ENCODE data around the gene CEACAM19.
"Not testable (repeated sequence)": the region's sequence is repeated elsewhere in the genome, so short reads cannot be mapped to it uniquely, and the experiment has no call there.

Gene CEACAM19

DNA sequence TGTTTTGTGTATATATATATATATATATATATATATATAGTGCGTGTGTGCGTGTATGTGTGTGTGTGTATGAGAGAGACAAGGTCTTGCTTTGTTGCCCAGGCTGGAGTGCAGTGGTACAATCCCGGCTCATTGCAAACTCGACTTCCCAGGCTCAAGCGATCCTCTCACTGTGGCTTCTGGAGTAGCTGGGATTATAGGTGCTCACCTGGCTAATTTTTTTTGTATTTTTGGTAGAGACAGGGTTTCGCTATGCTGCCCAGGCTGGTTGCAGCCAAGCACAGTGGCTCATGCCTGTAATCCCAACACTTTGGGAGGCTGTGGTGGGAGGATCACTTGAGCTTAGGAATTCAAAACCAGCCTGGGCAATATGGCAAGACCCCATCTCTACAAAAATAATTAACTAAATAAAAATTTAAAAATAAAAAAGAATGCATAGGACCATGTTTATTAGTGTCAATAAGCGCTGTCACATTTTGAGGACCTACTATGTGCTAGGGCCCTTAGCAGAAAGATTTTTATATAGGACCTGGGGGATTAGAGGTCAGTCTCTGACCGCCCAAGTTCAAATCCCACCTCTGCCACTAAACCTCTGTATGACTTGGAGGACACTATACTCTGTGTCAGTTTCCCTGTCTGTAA is 25.8 kb upstream of the CEACAM19 start:
- DNase-seq (ENCODE audit: low spot score), result no peak

- DNase-seq (ENCODE audit: low spot score), result no peak
Measured at GRCh38 chr19:44646049-44646416, 25.2 kb upstream of the CEACAM19 start.

DNA sequence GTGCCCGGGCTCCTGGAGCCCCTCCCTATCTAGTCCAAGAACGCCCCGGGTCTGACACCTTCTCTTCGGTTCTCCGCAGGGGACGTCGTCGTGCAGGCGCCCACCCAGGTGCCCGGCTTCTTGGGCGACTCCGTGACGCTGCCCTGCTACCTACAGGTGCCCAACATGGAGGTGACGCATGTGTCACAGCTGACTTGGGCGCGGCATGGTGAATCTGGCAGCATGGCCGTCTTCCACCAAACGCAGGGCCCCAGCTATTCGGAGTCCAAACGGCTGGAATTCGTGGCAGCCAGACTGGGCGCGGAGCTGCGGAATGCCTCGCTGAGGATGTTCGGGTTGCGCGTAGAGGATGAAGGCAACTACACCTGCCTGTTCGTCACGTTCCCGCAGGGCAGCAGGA is 24.1 kb upstream of the CEACAM19 start:
- DNase-seq (ENCODE audit: low spot score), result no peak

- no peak for DNase-seq (ENCODE audit: low spot score)
Measured at GRCh38 chr19:44648631-44649251, 22.5 kb upstream of the CEACAM19 start.

DNA sequence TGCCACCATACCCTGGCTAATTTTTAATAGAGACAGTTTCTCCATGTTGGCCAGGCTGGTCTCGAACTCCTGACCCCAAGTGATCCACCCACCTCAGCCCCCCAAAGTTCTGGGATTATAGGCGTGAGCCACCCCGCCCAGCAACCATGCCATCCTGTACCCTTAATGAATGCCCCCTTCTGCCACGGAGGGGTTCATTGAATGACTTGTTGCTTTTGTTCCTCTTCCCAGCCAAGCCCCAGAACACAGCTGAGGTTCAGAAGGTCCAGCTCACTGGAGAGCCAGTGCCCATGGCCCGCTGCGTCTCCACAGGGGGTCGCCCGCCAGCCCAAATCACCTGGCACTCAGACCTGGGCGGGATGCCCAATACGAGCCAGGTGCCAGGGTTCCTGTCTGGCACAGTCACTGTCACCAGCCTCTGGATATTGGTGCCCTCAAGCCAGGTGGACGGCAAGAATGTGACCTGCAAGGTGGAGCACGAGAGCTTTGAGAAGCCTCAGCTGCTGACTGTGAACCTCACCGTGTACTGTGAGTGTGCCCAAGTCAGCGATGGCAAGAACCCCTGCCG is 21.6 kb upstream of the CEACAM19 start:
- DNase-seq (ENCODE audit: low spot score), result no peak

DNA sequence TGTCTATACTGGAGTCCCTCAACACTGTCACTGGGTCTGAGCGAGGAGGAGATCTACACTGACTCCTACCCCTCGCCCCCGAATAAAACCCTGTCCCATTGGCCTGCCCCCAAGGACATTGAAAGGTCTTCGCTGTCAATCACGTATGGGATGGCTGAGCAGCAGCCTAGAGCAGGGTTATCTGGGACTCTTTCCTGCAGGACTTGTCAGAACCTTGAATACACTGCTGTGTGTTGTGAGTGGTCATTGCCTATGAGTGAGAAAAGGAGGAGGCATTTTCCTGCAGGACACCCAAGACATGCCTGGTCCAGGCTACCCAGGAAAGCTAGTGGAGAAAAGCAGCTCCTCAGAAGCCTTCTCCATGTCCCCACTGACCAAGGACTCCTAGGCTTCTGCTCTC is 17.9 kb upstream of the CEACAM19 start:
- DNase-seq (ENCODE audit: low spot score), result no peak

- DNase-seq (ENCODE audit: low spot score), result peak; percentile 77
Measured at GRCh38 chr19:44653977-44654774, 17.1 kb upstream of the CEACAM19 start.

DNA sequence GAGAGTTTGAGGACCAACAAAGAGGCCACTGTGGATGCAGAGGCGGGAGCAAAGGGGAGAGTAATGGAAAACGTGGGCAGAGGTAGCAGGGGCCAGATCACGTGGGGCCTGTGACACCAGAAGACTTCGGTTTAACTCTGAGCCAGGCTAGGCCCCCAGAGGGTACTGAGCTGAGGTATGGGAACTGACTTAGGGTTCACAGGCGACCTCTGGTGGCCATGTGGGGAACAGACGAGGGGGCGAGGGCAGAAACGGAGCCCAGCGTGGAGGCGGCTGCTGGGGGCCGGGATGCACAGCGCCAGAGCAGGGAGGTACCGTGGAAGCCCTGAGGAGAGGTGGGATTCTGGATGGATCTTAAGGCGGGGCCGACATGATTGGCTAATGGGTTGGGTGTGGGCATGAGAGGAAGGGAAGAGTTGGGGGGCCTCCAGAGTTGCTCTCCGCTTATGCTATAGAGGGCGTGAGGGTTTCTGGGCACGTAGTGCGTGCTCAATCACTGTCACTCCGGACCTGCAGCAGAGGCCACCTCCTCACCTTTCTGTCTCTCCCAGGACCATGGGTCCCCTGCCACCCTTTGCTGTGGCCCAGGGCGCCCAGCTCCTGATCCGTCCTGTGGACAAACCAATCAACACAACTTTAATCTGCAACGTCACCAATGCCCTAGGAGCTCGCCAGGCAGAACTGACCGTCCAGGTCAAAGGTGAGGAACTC is 13.9 kb upstream of the CEACAM19 start:
- peak; percentile 70 for DNase-seq (ENCODE audit: low spot score)

- no peak for DNase-seq (ENCODE audit: low spot score)
Measured at GRCh38 chr19:44658069-44658733, 13.1 kb upstream of the CEACAM19 start.

GRCh38 chr19:44660081-44660480 is 11.2 kb upstream of the CEACAM19 start:
- no peak for DNase-seq (ENCODE audit: low spot score)

DNA sequence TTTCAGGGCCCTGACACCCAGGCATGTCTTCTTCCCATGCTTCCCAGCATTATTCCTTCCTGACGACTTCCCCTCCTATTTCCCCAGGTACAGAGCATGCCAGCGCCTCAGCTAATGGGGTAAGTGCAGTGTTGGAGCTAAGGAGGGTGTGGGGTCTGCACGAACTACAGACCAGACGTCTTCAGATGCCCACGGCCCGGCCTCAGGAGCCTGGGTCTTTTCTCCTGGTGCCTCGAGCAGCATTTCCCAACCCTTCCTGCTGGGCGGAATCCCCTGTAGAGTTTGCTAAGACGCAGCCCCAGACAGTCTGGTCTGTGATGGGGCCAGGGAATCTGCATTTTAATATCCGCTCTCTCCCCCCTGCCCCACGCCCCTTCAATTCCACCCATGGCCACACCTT is 10.1 kb upstream of the CEACAM19 start:
- DNase-seq (ENCODE audit: low spot score), result no peak

GRCh38 chr19:44661904-44662303 is 9.4 kb upstream of the CEACAM19 start:
- no peak for DNase-seq (ENCODE audit: low spot score)

DNA sequence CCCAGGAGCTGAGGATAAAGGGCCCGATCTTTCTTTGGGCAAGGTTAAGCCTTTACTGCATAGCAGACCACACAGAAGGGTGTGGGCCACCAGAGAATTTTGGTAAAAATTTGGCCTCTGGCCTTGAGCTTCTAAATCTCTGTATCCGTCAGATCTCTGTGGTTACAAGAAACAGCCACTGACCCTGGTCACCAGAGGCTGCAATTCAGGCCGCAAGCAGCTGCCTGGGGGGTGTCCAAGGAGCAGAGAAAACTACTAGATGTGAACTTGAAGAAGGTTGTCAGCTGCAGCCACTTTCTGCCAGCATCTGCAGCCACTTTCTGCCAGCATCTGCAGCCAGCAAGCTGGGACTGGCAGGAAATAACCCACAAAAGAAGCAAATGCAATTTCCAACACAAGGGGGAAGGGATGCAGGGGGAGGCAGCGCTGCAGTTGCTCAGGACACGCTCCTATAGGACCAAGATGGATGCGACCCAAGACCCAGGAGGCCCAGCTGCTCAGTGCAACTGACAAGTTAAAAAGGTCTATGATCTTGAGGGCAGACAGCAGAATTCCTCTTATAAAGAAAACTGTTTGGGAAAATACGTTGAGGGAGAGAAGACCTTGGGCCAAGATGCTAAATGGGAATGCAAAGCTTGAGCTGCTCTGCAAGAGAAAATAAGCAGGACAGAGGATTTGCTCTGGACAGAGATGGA is 8.4 kb upstream of the CEACAM19 start:
- DNase-seq (ENCODE audit: low spot score), result no peak

- DNase-seq (ENCODE audit: low spot score), result no peak
Measured at GRCh38 chr19:44663996-44664395, 7.3 kb upstream of the CEACAM19 start.

GRCh38 chr19:44664976-44665375 is 6.3 kb upstream of the CEACAM19 start:
- no peak for DNase-seq (ENCODE audit: low spot score)

DNA sequence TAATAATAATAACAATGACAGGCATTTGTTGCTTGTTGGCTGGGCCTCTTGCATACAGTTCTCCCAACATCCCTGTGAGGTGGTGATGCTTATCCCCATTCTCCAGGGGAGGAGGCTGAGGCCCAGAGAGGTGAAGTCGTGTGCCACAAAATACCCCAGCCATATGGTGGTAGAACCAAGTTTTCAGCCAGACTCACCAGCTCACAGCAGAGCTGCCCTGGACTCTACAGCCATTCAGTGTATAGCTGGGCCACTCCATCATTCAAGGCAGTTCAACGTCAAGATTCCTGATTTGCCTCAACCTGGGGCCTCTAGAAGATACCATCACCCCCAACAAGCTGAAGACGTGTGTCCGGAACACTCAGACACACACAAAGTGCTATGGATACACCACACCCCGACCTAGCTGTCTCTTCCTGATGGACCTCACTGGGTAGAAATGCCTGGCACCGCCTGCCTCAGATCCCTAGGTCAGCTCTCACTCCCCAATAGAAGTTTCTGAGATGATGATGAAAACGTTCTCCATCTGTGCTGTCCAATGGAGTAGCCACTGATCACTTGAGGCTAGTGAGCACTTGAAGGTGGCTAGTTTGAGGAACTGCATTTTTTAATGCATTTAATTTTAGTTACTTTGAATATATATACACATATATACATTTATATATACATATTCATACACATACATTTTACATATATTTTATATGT is 4.3 kb upstream of the CEACAM19 start:
- no peak for DNase-seq (ENCODE audit: low spot score)

DNA sequence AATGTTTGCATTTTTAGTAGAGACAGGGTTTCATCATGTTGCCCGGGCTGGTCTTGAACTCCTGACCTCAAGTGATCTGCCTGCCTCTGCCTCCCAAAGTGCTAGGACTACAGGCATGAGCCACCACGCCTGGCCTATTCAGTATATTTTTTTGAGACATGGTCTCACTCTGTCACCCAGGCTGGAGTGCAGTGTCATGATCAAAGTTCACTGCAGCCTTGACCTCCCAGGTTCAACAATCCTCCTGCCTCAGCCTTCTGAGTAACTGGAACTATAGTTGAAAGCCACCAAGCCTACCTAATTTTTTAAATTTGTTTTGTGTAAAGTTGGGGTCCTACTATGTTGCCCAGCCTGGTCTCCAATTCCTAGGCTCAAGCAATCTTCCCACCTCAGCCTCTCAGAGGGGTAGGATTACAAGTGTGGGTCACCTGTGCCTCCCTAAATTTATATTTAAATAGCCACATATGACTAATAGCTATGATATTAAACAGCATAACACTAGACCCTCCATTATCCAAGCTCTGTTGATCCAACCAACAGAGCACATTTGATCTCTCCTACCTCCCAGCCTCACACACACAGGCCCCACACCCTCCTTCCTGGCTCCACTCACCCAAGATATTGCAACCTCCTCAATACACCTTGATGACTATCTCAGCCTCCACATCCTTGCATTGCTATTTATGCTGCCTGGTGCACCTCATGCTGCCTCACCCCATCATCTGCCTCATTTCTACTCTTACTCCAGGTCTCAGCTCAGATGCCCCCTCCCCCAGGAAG is 2.1 kb upstream of the CEACAM19 start:
- DNase-seq (ENCODE audit: low spot score), result no peak

DNA sequence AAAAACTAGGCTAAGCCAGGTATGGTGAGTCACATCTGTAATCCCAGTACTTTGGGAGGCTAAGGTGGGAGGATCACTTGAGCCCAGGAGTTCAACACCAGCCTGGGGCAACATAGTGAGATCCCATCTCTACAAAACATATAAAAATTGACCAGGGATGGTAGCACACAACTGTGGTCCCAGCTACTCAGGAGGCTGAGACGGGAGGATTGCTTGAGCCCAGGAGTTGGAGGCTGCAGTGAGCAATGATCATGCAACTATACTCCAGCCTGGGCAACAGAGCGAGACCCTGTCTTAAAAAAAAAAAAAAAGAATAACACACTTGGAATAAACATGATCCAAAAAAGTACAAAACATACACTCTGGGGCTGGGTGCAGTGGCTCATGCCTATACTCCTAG is 1.3 kb upstream of the CEACAM19 start:
- not testable (repeated sequence) for DNase-seq (ENCODE audit: low spot score)

GRCh38 chr19:44672226-44672625 is 944 bp downstream of the CEACAM19 start:
- DNase-seq (ENCODE audit: low spot score), result no peak

DNA sequence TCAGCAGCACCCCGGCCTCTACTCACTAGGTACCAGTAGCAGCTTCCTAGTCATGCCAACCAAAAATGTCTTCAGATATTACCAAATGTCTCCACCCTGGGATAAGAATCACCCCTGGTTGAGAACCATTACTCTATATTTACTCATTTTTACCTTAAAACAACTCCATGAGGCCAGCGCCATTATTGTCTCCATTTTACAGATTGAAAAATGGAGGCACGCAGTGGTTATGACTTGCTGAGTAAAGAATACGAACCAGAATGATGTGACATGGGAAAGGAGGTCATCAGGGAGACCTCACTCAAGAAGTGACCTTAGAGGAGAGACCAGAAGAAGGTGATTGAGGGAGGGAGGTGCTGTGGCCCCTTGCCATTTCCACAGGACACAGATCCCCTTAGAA is 2.2 kb downstream of the CEACAM19 start:
- no peak for DNase-seq (ENCODE audit: low spot score)
